ENCODE measurements around the gene CTDP1.

The CTDP1 gene, protein sequence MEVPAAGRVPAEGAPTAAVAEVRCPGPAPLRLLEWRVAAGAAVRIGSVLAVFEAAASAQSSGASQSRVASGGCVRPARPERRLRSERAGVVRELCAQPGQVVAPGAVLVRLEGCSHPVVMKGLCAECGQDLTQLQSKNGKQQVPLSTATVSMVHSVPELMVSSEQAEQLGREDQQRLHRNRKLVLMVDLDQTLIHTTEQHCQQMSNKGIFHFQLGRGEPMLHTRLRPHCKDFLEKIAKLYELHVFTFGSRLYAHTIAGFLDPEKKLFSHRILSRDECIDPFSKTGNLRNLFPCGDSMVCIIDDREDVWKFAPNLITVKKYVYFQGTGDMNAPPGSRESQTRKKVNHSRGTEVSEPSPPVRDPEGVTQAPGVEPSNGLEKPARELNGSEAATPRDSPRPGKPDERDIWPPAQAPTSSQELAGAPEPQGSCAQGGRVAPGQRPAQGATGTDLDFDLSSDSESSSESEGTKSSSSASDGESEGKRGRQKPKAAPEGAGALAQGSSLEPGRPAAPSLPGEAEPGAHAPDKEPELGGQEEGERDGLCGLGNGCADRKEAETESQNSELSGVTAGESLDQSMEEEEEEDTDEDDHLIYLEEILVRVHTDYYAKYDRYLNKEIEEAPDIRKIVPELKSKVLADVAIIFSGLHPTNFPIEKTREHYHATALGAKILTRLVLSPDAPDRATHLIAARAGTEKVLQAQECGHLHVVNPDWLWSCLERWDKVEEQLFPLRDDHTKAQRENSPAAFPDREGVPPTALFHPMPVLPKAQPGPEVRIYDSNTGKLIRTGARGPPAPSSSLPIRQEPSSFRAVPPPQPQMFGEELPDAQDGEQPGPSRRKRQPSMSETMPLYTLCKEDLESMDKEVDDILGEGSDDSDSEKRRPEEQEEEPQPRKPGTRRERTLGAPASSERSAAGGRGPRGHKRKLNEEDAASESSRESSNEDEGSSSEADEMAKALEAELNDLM

DNA sequence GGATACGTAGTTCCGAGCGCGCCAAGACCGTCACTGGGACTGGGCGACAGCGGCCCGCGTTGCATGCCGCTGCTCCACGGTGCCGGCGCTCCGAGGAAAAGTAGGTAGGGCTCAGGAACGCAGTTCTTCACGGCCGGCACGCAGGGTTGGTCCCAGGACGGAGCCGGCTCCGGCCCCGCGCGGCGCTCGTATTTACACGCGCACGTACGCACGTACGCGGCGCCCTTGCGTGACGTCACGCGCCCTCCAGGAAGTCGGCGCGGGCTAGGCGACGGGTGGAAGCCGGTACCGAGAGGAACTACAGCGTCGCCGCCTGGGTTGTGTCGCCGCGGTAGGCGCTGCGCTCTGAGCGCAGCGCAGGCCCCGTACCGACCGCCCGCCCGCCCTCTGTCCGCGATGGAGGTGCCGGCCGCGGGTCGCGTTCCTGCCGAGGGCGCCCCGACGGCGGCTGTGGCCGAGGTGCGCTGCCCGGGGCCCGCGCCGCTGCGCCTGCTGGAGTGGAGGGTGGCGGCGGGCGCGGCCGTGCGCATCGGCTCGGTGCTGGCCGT is at the start of gene CTDP1:
Gene CTDP1, plus strand, starts transcription at position 252 of the 548 bp plus-strand sequence. Its CDS starts 145 bp downstream, at position 397.
- in situ Hi-C loops (cut with HindIII; ENCODE audit: low sequenced_read_pairs), result no loop called here

DNA sequence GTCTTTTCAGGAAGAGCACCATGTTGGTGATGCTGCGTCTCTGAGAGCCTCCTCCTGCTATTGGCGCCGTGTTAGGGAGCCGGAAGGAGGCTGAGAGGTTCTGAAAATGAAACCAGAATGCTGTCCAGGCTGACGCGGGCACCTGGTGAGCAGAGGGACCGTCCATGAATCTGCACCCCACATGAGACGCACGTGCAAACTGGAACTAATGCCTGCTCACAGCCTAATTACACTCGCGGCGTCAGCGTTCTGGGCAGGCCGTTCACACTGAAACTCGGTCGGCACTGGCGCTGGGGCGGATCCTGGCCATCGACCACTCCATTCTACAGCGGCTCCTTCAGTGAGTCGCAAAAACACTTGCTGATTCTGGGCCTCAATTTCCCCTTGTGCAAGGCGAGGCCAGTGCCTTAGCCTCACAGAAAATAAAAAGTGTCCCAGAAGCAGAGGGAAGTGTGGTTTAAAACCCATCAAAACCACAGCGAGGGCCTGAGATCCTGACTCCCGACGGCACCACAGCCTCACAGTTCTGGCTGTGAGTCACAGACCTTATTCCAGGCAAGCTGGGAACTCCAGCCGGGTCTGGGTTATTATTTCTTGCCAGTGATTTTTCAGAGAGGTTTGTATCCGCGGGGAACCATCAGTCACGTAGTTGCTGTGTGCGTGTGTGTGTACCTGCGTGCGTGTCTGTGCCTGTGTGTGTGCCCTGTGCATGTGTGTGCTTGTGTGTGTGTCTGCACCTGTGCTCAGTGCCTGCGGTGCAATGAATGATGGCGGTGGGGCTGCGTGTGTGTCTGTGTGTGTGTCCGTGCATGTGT is 49.1 kb upstream of the CTDP1 start:
- in situ Hi-C loops (cut with HindIII; ENCODE audit: low sequenced_read_pairs), result no loop called here

DNA sequence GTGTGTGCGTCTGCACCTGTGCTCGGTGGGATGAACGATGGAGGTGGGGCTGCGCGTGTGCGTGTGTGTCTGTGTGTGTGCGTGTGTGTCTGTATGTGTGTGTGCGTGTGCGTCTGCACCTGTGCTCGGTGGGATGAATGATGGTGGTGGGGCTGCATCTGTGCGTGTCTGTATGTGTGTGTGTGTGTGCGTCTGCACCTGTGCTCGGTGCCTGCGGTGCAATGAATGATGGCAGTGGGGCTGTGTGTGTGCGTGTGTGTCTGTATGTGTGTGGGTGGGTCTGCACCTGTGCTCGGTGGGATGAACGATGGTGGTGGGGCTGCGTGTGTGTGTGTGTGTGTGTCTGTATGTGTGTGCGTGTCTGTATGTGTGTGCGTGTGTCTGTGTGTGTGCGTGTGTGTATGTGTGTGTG is 48.5 kb upstream of the CTDP1 start:
- in situ Hi-C loops (cut with HindIII; ENCODE audit: low sequenced_read_pairs), result no loop called here

DNA sequence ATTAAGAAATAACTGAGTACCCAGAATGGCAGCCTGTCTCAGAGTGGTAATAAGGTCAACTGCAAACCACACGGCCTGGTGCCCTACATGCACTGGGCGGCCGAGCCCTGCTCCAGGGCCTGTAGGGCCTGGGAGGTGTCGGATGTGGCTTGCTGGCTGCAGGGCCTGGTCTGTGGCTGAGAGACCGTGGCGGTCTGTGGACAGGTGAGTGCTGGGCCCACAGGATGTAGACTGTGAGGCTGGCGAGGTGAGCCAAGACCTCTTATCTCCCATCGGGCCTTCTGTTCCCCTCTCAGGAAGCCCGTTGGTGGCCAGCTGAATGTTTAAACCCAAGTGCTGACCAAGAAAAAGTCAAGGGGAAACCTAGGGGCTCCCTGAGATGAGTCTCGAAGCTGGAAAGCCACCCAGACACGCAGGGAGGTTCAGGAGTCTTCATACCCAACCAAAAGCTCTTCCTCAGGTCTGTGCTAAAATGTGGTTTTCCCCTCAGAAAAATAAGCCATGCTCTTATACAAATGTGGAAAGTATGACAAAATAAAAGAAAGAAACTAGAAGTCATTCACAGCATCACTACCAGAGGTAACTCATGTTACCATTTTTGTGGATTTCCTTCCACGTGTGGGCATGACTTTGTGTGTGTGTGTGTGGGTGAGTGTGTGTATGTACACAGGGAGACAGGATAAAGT is 47.7 kb upstream of the CTDP1 start:
- in situ Hi-C loops (cut with HindIII; ENCODE audit: low sequenced_read_pairs), result no loop called here

DNA sequence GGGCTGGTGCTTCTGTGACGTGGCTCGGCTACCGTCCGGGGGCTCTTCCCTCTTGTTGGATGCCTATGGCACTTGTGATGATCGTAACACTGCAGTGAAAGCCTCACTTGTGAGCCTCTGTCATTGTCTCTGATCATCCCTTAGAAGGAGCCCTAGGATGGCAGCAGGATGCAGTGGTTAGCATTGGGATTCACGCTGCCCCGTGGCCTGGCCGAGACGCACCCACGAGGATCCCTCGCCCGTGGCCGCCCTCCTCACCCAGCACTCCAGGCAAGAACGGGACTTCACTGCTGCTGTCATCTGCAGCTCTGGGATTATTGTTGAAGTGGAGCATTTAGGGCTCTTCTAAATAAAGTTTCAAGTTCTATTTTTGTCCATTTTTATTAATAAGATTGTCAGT is 46.8 kb upstream of the CTDP1 start:
- in situ Hi-C loops (cut with HindIII; ENCODE audit: low sequenced_read_pairs), result no loop called here

DNA sequence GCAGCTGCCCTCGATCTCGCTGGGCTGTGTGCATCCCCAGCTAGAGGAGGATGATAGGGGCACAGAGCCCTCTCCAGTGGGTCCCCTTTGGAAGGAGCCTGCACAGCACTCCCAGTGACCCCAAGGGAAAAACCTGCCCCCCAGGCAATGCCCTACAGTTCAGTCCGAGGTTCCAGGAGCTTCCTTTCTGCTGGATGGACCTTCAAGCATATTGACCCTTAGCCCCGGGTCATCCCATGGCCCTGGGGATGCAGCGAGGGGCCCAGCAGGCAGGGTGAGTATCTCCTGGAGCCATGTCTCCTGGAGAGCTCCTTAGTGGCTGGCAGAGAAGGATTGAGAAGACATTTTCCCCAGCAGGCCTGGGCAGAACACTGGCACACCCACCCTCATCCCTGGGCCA is 45.4 kb upstream of the CTDP1 start:
- in situ Hi-C loops (cut with HindIII; ENCODE audit: low sequenced_read_pairs), result no loop called here

DNA sequence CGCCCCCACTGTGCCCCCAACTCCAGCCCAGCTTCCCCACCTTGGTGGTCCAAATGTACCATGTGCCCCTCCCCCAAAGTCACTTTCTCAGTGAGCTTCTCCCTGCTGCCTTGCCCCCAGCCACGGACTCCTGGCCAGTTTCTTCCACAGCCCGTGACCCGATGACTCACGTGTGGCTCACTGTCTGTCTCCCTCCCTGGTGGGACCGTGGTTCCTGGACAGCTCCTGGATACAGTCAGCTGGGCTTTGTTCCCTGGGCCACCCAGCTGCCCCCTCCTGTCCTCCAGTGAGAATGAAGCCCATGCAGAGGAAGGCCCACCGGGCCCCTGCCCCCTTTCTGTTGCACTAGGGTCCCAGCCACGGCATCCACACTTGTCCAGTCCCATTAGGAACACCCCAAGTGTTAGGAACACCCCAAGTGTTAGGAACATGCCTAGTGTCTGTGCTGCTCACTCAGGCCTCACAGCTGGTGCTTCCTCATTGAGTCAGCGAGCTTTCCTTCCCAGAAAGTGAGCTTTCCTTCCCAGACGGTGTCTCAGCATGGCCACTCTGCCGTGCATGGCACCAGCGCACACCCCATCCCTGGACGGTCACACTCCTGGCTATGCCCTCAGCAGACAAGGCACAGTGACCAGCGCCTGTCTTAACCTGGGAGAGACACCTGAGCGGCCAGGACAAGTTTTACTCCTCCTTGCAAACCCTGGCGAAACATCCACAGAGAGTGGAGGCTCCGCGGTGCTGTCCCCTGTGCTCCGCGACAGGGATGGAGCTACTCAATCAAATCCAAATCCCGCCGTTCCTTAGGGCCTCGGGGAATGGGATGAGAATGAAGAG is 44.8 kb upstream of the CTDP1 start:
- in situ Hi-C loops (cut with HindIII; ENCODE audit: low sequenced_read_pairs), result no loop called here

DNA sequence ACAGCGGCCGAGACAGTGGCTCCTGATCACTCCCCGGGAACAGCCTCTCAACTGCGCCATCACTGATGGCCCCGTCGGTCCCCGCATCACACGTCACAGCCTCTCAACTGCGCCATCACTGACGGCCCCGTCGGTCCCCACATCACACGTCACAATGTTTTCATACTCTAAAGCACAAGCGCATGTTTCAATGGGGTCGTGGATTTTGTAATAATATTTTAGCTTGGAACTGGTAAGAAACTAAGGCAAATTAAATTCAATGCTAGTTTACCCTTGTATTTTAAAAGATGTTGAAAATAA is 44.2 kb upstream of the CTDP1 start:
- in situ Hi-C loops (cut with HindIII; ENCODE audit: low sequenced_read_pairs), result no loop called here

DNA sequence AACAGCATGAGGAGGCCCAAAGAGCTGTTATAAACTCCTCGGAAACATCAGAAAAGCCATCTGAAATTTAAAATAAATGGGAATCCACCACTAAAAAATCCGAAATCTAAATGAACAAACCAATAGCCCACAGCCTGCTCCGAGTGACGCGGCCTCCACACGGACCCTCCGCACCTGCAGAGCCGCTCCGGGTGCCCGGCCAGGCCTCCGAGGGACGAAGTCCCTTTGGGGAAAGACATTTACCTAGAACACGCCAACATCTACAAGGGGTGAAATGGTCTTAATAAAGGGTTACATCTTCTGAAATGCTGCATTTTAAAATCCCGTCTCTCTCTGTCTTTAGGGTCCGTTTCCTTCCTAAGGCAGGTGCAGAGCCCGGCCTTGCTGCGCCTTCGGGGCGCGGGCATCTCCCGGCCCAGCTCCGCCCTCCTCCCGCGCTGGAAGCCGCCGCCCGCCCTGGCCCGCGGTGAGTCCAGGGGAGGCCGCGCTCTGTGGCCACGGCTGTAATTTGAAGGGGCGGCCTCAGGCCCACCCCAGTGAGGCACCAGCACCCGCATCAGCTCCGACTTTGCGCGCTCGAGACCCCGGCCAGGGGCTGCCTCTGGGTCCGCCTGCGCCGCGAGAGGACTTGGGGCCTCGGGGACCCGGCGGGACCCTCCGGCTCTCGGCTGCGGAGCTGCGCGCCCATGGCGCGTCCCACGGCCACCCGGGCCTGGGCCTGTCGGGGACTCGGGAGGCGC is 42.3 kb upstream of the CTDP1 start:
- in situ Hi-C loops (cut with HindIII; ENCODE audit: low sequenced_read_pairs), result no loop called here

DNA sequence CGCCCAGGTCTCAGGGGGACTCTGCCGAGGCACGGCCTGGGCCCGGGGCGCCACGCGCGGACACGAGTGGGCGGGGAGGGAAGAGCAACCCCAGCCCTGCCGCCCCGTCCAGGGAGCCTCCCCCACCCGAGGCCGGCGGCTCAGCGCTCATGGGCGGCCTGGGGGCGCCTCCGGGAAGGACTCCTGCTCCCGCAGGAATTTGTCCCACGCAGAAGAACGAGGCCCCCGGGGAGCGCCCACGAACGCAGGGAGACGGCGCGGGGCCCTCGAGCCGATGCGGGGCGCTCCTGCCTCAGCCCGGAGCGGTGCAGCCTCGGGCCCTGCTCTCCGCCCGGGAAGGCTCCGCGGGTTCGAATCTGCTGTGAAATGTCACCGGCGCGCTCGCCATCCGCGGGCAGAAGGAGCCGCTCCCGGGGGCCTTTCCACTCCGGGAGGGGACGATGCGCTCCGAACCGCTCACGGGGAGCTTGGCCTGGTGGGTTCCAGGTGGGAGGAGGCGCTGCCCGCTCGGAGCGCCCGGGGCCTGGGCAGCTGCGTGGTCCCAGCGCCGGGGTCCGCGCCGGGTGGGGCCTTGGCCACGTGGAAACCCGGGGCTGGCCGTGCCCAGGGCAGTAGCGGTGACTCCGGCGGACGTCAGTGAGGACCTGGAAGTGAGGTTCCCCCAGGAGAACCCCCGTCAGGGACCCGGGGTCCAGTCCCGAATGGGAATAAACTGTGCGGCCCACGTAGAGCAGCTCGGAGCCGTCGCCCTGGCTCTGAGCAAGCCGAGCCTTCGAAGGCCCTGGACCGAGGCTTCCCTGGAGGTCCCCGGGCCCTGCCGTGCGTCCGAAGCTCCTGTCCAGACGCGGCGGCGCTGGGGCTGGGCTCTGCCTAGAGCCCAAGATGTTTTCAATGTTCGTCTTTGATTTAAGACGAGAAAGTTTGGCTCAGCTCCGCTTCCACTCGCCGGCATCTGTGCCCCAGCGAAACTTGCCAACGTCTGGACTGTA is 41.4 kb upstream of the CTDP1 start:
- in situ Hi-C loops (cut with HindIII; ENCODE audit: low sequenced_read_pairs), result no loop called here

DNA sequence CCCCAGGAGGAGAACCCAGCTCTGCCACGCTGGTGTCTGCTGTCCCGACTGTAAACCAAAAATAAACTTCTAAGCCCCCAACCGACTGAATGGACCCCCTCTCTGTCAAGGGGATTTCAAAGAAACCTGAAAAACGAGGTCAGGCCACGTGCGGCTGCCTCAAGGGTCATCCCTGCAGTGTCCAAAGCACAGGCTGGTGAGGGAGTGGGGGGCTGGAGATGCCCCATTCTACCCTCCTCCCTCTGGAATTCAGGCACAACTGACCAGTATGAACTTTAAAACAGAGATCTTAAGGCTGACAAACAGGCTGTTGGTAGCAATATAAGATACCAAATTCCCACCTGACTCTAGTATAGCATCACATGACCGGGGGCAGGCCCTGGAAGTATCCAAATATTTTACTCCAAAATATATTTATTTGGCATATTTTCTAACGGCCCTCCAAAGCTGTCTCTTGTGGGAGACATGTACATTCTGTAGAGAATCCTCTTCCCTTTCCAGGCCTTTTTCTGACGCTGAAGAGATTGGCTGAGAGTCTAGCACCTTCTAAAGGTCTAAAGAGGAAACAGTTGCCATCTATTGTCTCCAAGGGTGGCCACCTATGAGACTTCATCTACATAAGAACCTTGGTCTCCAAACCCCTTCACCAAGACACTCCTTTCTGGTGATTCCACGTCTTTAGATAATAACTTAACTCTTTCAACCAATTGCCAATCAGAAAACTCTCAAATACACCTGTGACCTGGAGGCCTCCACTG is 40.4 kb upstream of the CTDP1 start:
- in situ Hi-C loops (cut with HindIII; ENCODE audit: low sequenced_read_pairs), result no loop called here

DNA sequence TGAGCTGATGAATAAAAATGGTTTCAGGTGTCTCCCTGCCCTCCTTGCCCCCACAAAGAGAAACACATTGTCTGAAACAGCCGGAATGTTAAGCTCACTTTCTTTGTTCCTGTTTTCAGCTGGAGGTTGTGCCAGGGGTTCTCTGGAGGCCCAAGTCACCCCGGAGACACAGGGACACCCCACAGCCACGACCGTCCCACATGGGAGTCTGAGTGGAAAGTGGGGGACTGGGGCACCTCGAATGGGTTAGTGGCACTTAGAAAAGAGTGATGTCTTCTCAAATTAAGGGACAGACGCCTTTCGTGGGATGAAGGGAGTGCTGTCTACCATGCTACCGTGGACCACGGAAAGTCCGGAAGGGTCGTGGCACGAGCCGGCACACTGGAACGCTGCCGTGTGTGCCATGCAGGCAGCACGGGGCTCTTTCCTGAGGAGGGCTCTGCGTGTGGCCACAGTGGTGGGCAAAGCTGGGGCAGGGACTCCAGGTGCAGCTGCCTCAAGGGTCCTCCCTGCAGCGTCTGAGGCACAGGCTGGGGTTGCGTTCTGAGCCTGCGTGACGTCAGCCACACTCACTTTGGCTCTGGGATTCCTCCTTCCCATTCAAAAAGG is 39.4 kb upstream of the CTDP1 start:
- in situ Hi-C loops (cut with HindIII; ENCODE audit: low sequenced_read_pairs), result no loop called here

DNA sequence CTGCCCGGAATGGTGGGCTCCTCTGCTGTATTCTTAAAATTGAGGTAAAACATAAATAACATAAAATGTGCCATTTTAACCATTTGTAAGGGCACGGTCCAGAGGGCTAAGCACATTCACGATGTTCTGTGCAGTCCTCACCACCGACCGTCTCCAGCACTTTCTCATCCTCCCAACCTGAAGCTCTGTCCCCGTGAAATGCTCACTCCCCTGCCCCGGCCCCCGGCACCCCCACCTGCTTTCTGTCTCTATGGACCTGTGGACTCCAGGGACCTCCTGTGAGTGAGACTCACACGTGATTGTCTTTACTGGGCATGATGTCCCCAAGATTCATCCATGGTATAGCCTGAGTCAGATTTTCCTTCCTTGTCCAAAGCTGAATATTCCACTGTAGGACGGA is 38.7 kb upstream of the CTDP1 start:
- in situ Hi-C loops (cut with HindIII; ENCODE audit: low sequenced_read_pairs), result no loop called here

DNA sequence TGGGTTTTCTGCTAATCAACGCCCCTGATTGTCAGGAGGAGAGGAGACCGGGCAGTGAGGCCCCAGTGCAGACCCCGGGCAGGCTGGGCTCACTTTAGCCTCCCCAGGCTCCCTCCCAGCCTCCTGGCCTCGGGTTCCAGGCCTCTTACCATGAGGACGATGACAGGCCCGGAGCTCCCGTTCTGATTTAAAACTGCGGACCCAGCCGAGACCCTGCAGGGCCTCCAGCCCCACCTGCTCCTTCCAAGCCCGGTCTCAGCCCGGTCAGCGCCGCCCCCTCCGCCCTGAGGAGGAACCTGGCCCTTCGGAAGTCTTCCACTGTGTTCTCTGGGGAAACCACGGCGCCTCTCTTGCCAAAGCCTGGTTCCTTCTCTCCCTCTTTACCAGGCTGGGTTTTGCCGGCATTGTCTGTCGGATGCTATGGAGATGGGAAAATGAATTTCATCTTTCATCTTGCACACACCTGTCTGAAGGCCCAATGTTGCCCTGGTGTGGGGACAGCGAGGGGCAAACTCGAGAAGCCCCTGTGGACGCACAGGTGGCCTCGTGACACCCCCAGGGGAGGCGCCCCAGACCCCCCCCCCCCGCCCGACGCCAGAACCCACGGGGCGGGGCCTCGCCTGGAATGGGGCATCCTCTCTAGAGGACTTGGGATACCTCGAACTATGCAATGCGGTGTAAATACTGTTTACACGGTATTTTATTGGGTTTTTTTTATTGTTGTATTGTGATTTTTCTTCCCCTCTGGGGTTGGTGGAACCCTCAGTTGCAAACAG is 37.7 kb upstream of the CTDP1 start:
- in situ Hi-C loops (cut with HindIII; ENCODE audit: low sequenced_read_pairs), result no loop called here

DNA sequence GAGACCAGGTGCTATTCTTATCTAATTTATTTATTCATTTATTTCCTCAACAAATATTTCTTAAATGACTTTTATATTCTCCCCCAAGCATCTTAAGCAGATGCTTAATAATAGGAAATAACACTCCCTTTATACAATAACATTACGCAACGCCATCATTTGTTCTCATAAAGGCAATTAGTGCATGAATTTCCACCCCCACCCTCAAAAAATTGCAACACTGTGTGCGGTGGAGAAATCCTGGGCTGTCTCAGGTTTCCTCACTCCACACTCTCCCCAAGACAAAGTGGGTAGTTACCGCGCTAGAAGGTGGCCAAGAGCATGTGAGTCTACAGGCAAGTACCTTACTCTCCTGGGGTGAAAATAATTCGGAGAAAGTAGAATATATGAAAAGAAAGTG is 37.0 kb upstream of the CTDP1 start:
- in situ Hi-C loops (cut with HindIII; ENCODE audit: low sequenced_read_pairs), result no loop called here

Data from DLD1 (cell line).